H1 (cell line): Measurements from ENCODE around the gene SLC35B2. TPM values are rescaled to one million over a fixed set of nuclear protein-coding genes. Genes with fewer than 3 reads are reported as not detected.

Experiments used
- ASH2L ChIP-seq: fragments of 200-600, 300-600 bp; sonication (generic); IDR thresholded peaks from one replicate; pipeline ENCODE4 v1.7.1; 2017; ENCODE audit warnings: low read length
- BACH1 ChIP-seq: IDR thresholded peaks from 2 replicates; pipeline ENCODE4 v1.6.1; 2012; ENCODE audit warnings: low read length, improper control_type of control experiment
- CHD2 ChIP-seq: IDR thresholded peaks from 2 replicates; pipeline ENCODE4 v1.6.1; 2012; ENCODE audit warnings: low read length, improper control_type of control experiment
- CREB1 ChIP-seq: IDR thresholded peaks from 2 replicates; pipeline ENCODE4 v1.6.1; 2012; ENCODE audit warnings: inconsistent platforms
- CTCF ChIP-seq, 3 experiments: IDR thresholded peaks; 1 replicate in 2 of 3; 2 replicates in 1 of 3; pipeline versions ENCODE4 v1.5.1 to v1.6.1; 2011; ENCODE audit warnings: low read length in 3 of 3, mild to moderate bottlenecking in 3 of 3, inconsistent platforms in 2 of 3, low read depth in 1 of 3, moderate library complexity in 1 of 3; ENCODE audit not compliant: insufficient read depth in 1 of 3; ENCODE audit errors: control extremely low read depth in 1 of 3
- EZH2 ChIP-seq: fragments of 200-600 bp; sonication (generic); IDR thresholded peaks from 2 replicates; pipeline ENCODE4 v1.7.1; 2012; ENCODE audit warnings: low read depth, mild to moderate bottlenecking, moderate library complexity, low read length, inconsistent platforms; ENCODE audit not compliant: severe bottlenecking
- JUN ChIP-seq: IDR thresholded peaks from 2 replicates; pipeline ENCODE4 v1.6.1; 2011; ENCODE audit warnings: low read depth, mild to moderate bottlenecking, improper control_type of control experiment, low read length
- MAX ChIP-seq: IDR thresholded peaks from 2 replicates; pipeline ENCODE4 v1.6.1; 2012; ENCODE audit warnings: inconsistent platforms
- RAD21 ChIP-seq, 2 experiments: IDR thresholded peaks in 1 of 2; conservative IDR thresholded peaks in 1 of 2; 2 replicates each; pipeline ENCODE4 v1.6.1; 2011; ENCODE audit warnings: low read depth in 2 of 2, low read length in 2 of 2, improper control_type of control experiment in 1 of 2, inconsistent platforms in 1 of 2, mild to moderate bottlenecking in 1 of 2, moderate library complexity in 1 of 2
- TAF7 ChIP-seq: optimal IDR thresholded peaks from 2 replicates; pipeline ENCODE3; 2011; ENCODE audit warnings: low read depth, mild to moderate bottlenecking, inconsistent platforms, low read length, moderate library complexity, borderline replicate concordance
- polyA plus RNA-seq, 7 experiments: library from polyadenylated mRNA; depleted of rRNA in 3 of 7; stranded (reverse) in 5 of 7; unstranded in 2 of 7; fragments of >200 nt in 5 of 7; fragments of 200-250 nt in 2 of 7; gene quantifications; 1 replicate in 5 of 7; 2 replicates in 1 of 7; 4 replicates in 1 of 7; pipeline versions ENCODE4 v1.2.1 to v1.2.3, GENCODE V29; 2011 to 2013; ENCODE audit warnings: missing spikeins in 2 of 7, mixed read lengths in 2 of 7
- total RNA-seq: library from RNA; stranded (reverse); fragmentation: NEBNext Ultra II Directional; extraction: Animal tissue kit (Norgen Biotek cat#: 25700); gene quantifications from 2 replicates; pipeline ENCODE4 v1.2.1, GENCODE V29; 2021

The SLC35B2 gene
- total and polyA plus RNA-seq, 2 of the 8 experiments (the other 6 are each of a cell fraction or from before 2014, with no cell fraction given): 29.5 to 65.0 TPM

DNA sequence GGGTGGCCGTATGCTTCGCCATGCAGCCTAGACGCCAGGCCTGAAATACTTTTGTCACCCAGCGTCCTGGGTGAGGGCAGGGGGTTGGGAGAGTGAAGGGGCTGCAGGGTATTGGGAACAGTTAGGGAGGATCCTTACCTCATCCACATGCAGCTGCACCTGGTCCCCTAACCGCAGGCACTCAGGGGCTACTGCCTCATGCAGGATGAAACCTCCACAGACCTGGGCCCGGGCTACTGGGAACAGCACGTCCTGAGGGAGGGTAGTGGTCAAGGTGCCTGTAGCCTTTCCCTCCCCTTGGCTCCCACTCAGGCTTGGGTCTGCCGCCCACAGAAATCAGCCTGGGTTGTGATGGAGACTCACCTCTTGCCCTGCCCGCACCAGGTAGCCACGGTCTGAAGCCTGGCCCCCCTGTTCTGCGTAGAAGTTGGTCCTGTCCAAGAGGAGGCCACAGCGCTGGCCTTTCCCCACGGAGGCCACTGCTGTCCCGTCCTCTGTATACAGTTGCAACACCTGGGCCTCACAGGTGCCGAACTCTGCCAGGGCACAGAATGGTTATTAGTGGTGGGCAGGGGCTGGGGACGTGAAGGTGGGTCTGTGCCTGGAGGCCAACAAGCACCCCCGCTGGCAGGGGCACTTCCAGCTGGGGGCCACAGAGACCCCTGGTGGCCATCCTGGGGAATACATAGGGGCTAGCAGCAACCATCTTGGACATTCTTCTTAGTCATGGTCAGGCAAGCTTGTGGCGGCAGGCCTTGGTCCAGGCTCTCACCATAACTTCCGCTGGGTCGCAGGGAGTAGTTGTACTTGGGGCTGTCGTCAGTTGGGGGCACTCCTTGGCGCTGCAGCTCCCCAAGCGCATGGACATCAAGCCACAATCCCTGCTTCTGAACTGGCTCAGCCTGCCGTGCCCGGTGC, 47.2 kb upstream of the SLC35B2 start (continued):
- TF ChIP-seq JUN (no peak), BACH1 (peak; percentile 62; the same call in 1 of the 2 replicates), EZH2 (no peak), TAF7 (no peak), CREB1 (no peak), RAD21 (IDR thresholded peaks at IDR 0.05 in 1 of 2, conservative IDR thresholded peaks at IDR 0.05 in 1 of 2; ENCODE audit: low read depth in 2 of 2, low read length in 2 of 2) (peak; percentile 72 to 77), CHD2 (no peak), CTCF (IDR thresholded peaks at IDR 0.05; ENCODE audit: control extremely low read depth in 1 of 3, insufficient read depth in 1 of 3, low read depth in 1 of 3, low read length in 3 of 3) (peak in 2 of 3 experiments; percentile 88 to 95; a peak in 3 of 4 replicates), MAX (0 out of 2 replicates have a peak, but pooled peaks have one; percentile 32), ASH2L (no peak)
